Measurements from ENCODE around the gene ELMO2.
A peak's percentile ranks its signal among the peaks of the same experiment; 100 is the strongest.

The ELMO2 gene

GRCh38 chr20:46350986-46351267, 55.5 kb downstream of the ELMO2 start:
- Mint-ChIP-seq H3K27ac (peak overlapping the region; percentile 82 to 97 (median 91)), H3K36me3 (ENCODE audit: low read depth) (peaks cover 13% of the 10 kb centered on the region), H3K9me3 (no peaks in the 10 kb centered on the region), H3K4me3 (no peak overlapping the region), H3K4me1 (peaks cover 33% of the 10 kb centered on the region), H3K27me3 (ENCODE audit: low read depth) (peaks cover 3% of the 10 kb centered on the region)
- TF ChIP-seq CTCF (IDR thresholded peaks at IDR 0.05; ENCODE audit: unreplicated experiment in 3 of 3), result no peak

GRCh38 chr20:46350201-46350985, 56.0 kb downstream of the ELMO2 start:
- peaks cover 28% of the 10 kb centered on the region for H3K4me1 Mint-ChIP-seq

GRCh38 chr20:46349742-46350056, 56.7 kb downstream of the ELMO2 start:
- no peak for TF ChIP-seq CTCF (IDR thresholded peaks at IDR 0.05; ENCODE audit: unreplicated experiment in 3 of 3)
- Mint-ChIP-seq H3K36me3 (ENCODE audit: low read depth) (peaks cover 7% of the 10 kb centered on the region), H3K27ac (peak overlapping the region; percentile 58 to 91 (median 63)), H3K4me3 (peak overlapping the region in 1 of 3 experiments; percentile 43), H3K27me3 (ENCODE audit: low read depth) (peaks cover 8% of the 10 kb centered on the region), H3K9me3 (no peaks in the 10 kb centered on the region), H3K4me1 (peaks cover 27% of the 10 kb centered on the region)

More at GRCh38 chr20:46350201-46350985, 56.0 kb downstream of the ELMO2 start:
- peak overlapping the region; percentile 82 to 97 (median 91) for H3K27ac Mint-ChIP-seq
- peaks cover 5% of the 10 kb centered on the region for H3K27me3 Mint-ChIP-seq (ENCODE audit: low read depth)
- H3K9me3 Mint-ChIP-seq, result no peaks in the 10 kb centered on the region
- TF ChIP-seq CTCF (IDR thresholded peaks at IDR 0.05; ENCODE audit: unreplicated experiment in 3 of 3), result no peak
- H3K36me3 Mint-ChIP-seq (ENCODE audit: low read depth), result peaks cover 7% of the 10 kb centered on the region
- peak overlapping the region in 2 of 3 experiments; percentile 14 to 64 for H3K4me3 Mint-ChIP-seq

- peaks cover 12% of the 10 kb centered on the region for H3K27me3 Mint-ChIP-seq (ENCODE audit: low read depth)
- TF ChIP-seq CTCF (IDR thresholded peaks at IDR 0.05; ENCODE audit: unreplicated experiment in 3 of 3), result peak; percentile 66 to 78 (median 77)
Observed at GRCh38 chr20:46349035-46349741, 57.2 kb downstream of the ELMO2 start.

GRCh38 chr20:46347841-46348803, 58.3 kb downstream of the ELMO2 start:
- Mint-ChIP-seq H3K27ac (peak overlapping the region; percentile 10 to 67 (median 63)), H3K4me1 (peaks cover 28% of the 10 kb centered on the region), H3K9me3 (no peaks in the 10 kb centered on the region), H3K4me3 (peak overlapping the region in 1 of 3 experiments; percentile 30), H3K36me3 (ENCODE audit: low read depth) (peaks cover 7% of the 10 kb centered on the region), H3K27me3 (ENCODE audit: low read depth) (peaks cover 20% of the 10 kb centered on the region)
- TF ChIP-seq CTCF (IDR thresholded peaks at IDR 0.05; ENCODE audit: unreplicated experiment in 3 of 3), result no peak

More at GRCh38 chr20:46349035-46349741, 57.2 kb downstream of the ELMO2 start:
- peaks cover 27% of the 10 kb centered on the region for H3K4me1 Mint-ChIP-seq
- peak overlapping the region in 2 of 3 experiments; percentile 30 to 43 for H3K4me3 Mint-ChIP-seq
- peak overlapping the region; percentile 63 to 91 (median 67) for H3K27ac Mint-ChIP-seq
- H3K36me3 Mint-ChIP-seq (ENCODE audit: low read depth), result peaks cover 7% of the 10 kb centered on the region
- no peaks in the 10 kb centered on the region for H3K9me3 Mint-ChIP-seq

All from nephron (organoid).